ENCODE measurements around the gene PTPN3. TPM values are rescaled to one million over a fixed set of nuclear protein-coding genes. Genes with fewer than 3 reads are reported as not detected.

The PTPN3 gene
- total and polyA plus RNA-seq, 2 experiments from 2014 or later, result 1.4 to 2.6 TPM

- TF ChIP-seq ZNF462 (CRISPR knock-in tag; IDR thresholded peaks at IDR 0.05), result no peak
- TF ChIP-seq NANOG (IDR thresholded peaks at IDR 0.05; ENCODE audit: borderline replicate concordance), result no peak
- TF ChIP-seq EZH2phosphoT487 (IDR thresholded peaks at IDR 0.05; ENCODE audit: unreplicated experiment), result no peak
These were observed 53.3 kb downstream of the PTPN3 start (continued) for GRCh38 chr9:109444771-109445320.

DNA sequence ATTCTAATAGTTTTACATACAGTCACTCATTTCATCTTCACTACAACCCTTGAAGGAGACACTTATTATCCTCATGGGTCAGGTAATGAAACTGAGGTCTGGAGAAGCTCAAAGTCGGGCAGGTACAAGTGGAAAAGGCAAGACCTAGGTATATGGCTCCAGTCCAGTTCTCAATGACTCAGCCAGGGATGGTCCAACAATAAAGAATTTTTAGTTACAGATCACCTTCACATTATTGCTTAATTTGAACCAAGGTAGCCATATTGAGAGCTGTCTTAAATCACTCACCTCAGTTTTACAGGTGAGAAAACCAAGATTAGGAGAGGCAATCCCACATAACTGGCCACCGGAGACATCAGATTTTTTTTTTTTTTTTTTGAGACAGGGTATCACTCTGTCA lies 55.4 kb downstream of the PTPN3 start:
- no peak overlapping the region for H3K27ac ChIP-seq (ENCODE audit: low read depth)
- H3F3A ChIP-seq (replicated peaks; ENCODE audit: low read depth), result no peaks in the 10 kb centered on the region
- no peak overlapping the region for H3K27ac Mint-ChIP-seq
- H3K36me3 ChIP-seq (ENCODE audit: insufficient read depth), result no peaks in the 10 kb centered on the region
- no peak for ATAC-seq
- TF ChIP-seq ZNF462 (CRISPR knock-in tag; IDR thresholded peaks at IDR 0.05) (no peak), CTCF (conservative IDR thresholded peaks at IDR 0.05; ENCODE audit: low read depth in 2 of 2) (no peak), CREB1 (CRISPR knock-in tag; IDR thresholded peaks at IDR 0.05; ENCODE audit: low read depth) (no peak)
- H3K4me1 Mint-ChIP-seq, result peaks cover 8% of the 10 kb centered on the region
- H3K4me2 ChIP-seq, result no peak overlapping the region
- H3K36me3 Mint-ChIP-seq (ENCODE audit: low read depth), result no peaks in the 10 kb centered on the region
- no peak for DNase-seq (ENCODE audit: low spot score)
- H3K9me3 Mint-ChIP-seq, result no peaks in the 10 kb centered on the region
- H3K27me3 ChIP-seq (ENCODE audit: insufficient read depth), result no peaks in the 10 kb centered on the region
- H2AFZ ChIP-seq, result no peak overlapping the region
- H4K20me1 ChIP-seq (replicated peaks; ENCODE audit: insufficient read depth), result no peaks in the 10 kb centered on the region
- no peaks in the 10 kb centered on the region for H3K79me2 ChIP-seq (replicated peaks; ENCODE audit: insufficient read depth)
- peaks cover 2% of the 10 kb centered on the region for H3K27me3 Mint-ChIP-seq (ENCODE audit: insufficient read depth, low read depth, poor library complexity)
- peaks cover 6% of the 10 kb centered on the region; the same call in 1 of the 2 replicates for H3K9me2 ChIP-seq (ENCODE audit: insufficient read depth)
- no peak overlapping the region for H3K4me3 Mint-ChIP-seq
- no peaks in the 10 kb centered on the region for H3K4me1 ChIP-seq (ENCODE audit: insufficient read depth)
- H3K4me3 ChIP-seq, result no peak overlapping the region
